Brain microvascular endothelial cell (primary cell): Measurements from ENCODE around the gene ALDH16A1.
A peak's percentile ranks its signal among the peaks of the same experiment; 100 is the strongest.

Experiments
- DNase-seq: peaks from one replicate; pipeline ENCODE4 v3.0.0-alpha.2; 2020
- H3K27ac ChIP-seq: fragments of 250-450 bp; sonication (Bioruptor Pico); 2 replicates; pipeline ENCODE4 v1.5.1; 2020; ENCODE audit warnings: mild to moderate bottlenecking, moderate library complexity
- H3K27me3 ChIP-seq: fragments of 250-450 bp; sonication (Bioruptor Pico); replicated peaks from 2 replicates; pipeline ENCODE4 v1.5.1; 2020; ENCODE audit warnings: mild to moderate bottlenecking
- H3K36me3 ChIP-seq: fragments of 250-450 bp; sonication (Bioruptor Pico); replicated peaks from 2 replicates; pipeline ENCODE4 v1.5.1; 2020; ENCODE audit warnings: mild to moderate bottlenecking
- H3K4me3 ChIP-seq: 2 replicates; pipeline ENCODE4 v1.5.1; 2011; ENCODE audit warnings: low read depth, mild to moderate bottlenecking, control low read depth, low read length, moderate library complexity
- in situ Hi-C: cut with HindIII; loops from 2 replicates; pipeline ENCODE4 v1.10.0; 2017; ENCODE audit warnings: low sequenced_read_pairs, low pct_ligation_motif_present
- TF ChIP-seq, protein P1 (sequence below): IDR thresholded peaks from 2 replicates; pipeline ENCODE4 v1.5.1; 2011; ENCODE audit warnings: low read depth, mild to moderate bottlenecking, moderate library complexity, low read length, control low read depth, inconsistent platforms; ENCODE audit errors: missing control alignments

Gene ALDH16A1

DNA sequence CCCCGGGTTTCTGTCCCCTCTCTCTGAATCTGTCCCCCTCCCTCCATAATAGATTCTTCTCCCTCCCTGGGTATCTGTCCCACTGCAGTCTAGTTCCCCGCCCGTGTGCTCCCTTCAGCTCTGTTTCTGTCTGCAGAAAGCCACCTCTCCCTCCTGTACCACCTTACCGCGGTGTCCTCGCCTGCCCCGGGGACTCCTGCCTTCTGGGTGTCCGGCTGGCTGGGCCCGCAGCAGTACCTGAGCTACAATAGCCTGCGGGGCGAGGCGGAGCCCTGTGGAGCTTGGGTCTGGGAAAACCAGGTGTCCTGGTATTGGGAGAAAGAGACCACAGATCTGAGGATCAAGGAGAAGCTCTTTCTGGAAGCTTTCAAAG lies 60.7 kb downstream of the ALDH16A1 start:
- Histone ChIP-seq H3K27ac (no peak overlapping the region), H3K4me3 (peak overlapping the region; percentile 66), H3K36me3 (no peaks in the 10 kb centered on the region), H3K27me3 (no peaks in the 10 kb centered on the region)
- TF ChIP-seq, protein P1, sequence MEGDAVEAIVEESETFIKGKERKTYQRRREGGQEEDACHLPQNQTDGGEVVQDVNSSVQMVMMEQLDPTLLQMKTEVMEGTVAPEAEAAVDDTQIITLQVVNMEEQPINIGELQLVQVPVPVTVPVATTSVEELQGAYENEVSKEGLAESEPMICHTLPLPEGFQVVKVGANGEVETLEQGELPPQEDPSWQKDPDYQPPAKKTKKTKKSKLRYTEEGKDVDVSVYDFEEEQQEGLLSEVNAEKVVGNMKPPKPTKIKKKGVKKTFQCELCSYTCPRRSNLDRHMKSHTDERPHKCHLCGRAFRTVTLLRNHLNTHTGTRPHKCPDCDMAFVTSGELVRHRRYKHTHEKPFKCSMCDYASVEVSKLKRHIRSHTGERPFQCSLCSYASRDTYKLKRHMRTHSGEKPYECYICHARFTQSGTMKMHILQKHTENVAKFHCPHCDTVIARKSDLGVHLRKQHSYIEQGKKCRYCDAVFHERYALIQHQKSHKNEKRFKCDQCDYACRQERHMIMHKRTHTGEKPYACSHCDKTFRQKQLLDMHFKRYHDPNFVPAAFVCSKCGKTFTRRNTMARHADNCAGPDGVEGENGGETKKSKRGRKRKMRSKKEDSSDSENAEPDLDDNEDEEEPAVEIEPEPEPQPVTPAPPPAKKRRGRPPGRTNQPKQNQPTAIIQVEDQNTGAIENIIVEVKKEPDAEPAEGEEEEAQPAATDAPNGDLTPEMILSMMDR: no peak
- DNase-seq: no peak
- in situ Hi-C loops: loop anchor here (10.0 kb wide), 1 partner anchor 51 kb away; no protein-coding TSS in a partner anchor

DNA sequence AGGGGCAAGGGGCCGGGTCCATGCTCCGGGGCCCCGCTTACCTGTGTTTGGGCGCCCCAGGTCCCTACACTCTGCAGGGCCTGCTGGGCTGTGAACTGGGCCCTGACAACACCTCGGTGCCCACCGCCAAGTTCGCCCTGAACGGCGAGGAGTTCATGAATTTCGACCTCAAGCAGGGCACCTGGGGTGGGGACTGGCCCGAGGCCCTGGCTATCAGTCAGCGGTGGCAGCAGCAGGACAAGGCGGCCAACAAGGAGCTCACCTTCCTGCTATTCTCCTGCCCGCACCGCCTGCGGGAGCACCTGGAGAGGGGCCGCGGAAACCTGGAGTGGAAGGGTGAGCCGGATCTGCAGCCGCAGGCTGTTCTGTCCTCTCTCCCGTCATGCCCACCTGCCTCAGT lies 61.1 kb downstream of the ALDH16A1 start:
- in situ Hi-C loops: loop anchor here (10.0 kb wide), 1 partner anchor 51 kb away; no protein-coding TSS in a partner anchor
- TF ChIP-seq, protein P1: no peak
- no peak for DNase-seq
- Histone ChIP-seq H3K27me3 (no peaks in the 10 kb centered on the region), H3K27ac (no peak overlapping the region), H3K36me3 (no peaks in the 10 kb centered on the region), H3K4me3 (no peak overlapping the region)

DNA sequence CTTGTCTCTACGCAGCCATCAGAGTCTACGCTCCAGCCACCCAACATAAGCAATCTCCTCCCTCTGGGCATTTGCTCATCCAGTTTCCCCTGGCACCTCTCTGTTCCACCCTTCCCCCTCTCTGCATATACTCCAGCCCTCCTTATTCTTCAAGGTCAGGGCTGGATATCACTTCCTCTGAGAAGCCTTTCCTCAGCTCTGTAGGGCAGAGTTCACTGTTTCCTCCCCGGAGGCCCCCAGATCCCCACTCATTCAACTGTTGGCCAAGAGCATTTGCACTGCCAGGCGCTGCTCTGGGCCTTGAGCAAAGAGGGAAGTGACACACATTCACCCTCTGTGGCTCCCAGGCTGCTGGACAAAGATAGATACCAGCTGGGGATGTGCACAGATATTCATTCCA lies 62.7 kb downstream of the ALDH16A1 start:
- no peak for DNase-seq
- Histone ChIP-seq H3K36me3 (no peaks in the 10 kb centered on the region), H3K27me3 (no peaks in the 10 kb centered on the region), H3K4me3 (no peak overlapping the region), H3K27ac (no peak overlapping the region)
- TF ChIP-seq, protein P1: no peak
- in situ Hi-C loops: loop anchor here (10.0 kb wide), 1 partner anchor 49 kb away; no protein-coding TSS in a partner anchor

DNA sequence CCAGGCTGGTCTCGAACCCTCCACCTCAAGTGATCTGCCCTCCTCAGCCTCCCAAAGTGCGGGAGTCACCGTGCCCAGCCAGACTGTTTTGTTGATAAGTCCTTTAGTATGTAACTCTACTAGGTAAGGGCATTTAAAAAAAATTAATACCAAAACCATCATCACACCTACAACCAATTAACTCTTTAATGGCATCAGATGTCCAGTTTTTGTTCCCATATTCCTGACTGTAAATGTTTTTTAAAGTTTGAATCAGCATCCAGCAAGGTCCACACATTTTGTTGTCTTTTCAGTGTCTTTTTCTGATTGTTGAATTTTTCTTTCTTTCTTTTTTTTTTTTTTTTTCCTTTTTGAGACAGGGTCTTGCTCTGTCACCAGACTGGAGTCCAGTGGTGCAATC lies 65.0 kb downstream of the ALDH16A1 start:
- no peak overlapping the region for H3K27ac ChIP-seq
- H3K4me3 ChIP-seq: no peak overlapping the region
- no peaks in the 10 kb centered on the region for H3K27me3 ChIP-seq
- no peaks in the 10 kb centered on the region for H3K36me3 ChIP-seq
- TF ChIP-seq, protein P1: no peak
- no peak for DNase-seq
- in situ Hi-C loops: loop anchor here (10.0 kb wide), 1 partner anchor 47 kb away; no protein-coding TSS in a partner anchor
